ENCODE data around the gene TAS1R2.
"Not testable (repeated sequence)": the region's sequence is repeated elsewhere in the genome, so short reads cannot be mapped to it uniquely, and the experiment has no call there.

The TAS1R2 gene

DNA sequence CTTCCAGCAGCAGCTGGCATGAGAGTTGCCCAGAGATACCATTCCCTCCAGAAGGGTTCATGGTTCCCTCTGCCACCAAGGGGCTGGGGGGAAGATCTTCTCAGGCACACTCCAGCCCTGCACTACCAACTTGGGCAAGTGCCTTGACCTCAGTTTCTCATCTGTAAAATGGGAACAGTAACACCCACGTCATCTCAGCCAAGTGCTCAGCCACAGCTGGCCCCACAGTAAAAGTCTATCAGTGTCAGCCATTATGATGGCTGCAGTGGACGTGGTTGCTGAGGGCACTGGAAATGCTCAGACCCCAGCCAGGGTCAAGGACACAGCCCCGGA is 16.3 kb upstream of the TAS1R2 start:
- peaks cover 11% of the 10 kb centered on the region for H3K4me1 ChIP-seq (ENCODE audit: control insufficient read depth, insufficient read depth, low read length)
- no peak overlapping the region for H3K27ac ChIP-seq (ENCODE audit: low read depth, low read length)
- H3K4me3 ChIP-seq (ENCODE audit: low read depth, low read length): no peak overlapping the region
- no peaks in the 10 kb centered on the region for H3K9me3 ChIP-seq (ENCODE audit: control insufficient read depth, insufficient read depth, low read depth, low read length)
- peaks cover 23% of the 10 kb centered on the region for H3K36me3 ChIP-seq (ENCODE audit: control insufficient read depth, insufficient read depth, low read length)
- no peaks in the 10 kb centered on the region; the same call in 1 of the 2 replicates for H3K27me3 ChIP-seq (ENCODE audit: control insufficient read depth, insufficient read depth, low read length)
- no peak overlapping the region for H3K9ac ChIP-seq (ENCODE audit: low read length)

DNA sequence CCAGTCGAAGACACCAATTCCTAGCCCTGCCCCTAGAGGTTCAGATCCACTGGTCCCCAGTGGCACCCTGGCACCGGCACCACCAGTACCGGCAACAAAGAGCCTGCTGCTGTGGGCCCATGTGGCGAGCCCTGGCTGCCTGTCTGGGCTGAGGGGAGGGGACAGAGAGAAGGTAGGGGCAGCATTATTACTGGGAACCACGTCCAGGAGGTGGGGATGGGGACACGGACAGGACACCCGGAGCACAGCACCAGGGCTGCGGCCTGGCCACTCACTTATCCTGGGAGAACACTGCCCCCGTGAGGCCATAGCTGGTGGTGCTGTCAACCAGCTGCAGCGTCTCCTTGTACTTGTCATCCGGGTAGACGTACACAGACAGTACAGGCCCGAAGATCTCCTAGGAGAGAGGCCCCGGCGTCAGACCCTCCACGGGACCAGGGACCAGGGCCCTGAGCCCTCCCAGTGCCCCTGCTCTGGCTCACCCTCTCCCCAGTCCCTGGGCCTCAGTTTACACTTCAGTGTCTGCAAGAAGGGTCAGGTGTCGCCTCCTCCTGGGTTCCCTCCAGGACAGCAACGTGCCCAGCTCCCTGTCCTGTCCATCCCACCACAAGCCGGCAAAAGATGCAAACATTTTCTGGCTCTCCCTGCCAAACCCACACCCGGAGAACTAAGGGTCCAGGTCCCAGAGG is 15.8 kb upstream of the TAS1R2 start:
- Histone ChIP-seq H3K27me3 (ENCODE audit: control insufficient read depth, insufficient read depth, low read length) (no peaks in the 10 kb centered on the region; the same call in 1 of the 2 replicates), H3K27ac (ENCODE audit: low read depth, low read length) (no peak overlapping the region), H3K4me3 (ENCODE audit: low read depth, low read length) (no peak overlapping the region), H3K9ac (ENCODE audit: low read length) (no peak overlapping the region), H3K4me1 (ENCODE audit: control insufficient read depth, insufficient read depth, low read length) (peaks cover 11% of the 10 kb centered on the region), H3K9me3 (ENCODE audit: control insufficient read depth, insufficient read depth, low read depth, low read length) (no peaks in the 10 kb centered on the region), H3K36me3 (ENCODE audit: control insufficient read depth, insufficient read depth, low read length) (peaks cover 23% of the 10 kb centered on the region)

DNA sequence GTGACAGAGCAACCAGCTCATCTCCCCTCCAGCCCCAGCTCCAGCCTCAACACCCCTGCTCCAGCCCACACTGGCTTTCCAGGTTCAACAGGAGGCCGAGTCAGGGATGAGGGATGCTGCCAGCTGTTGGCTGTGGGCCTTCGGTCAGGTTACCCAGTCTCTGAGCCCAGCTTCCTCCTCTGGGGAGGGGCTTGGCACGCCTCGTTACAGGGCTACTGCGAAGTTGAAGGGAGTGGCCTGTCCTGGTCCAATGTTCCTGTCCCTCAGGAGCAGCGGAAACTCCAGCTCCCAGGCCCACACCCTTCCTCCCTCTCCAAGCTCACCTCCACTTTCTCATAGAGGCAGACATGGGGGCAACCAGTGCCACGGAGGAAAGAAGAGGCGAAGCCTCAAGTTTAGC is 15.1 kb upstream of the TAS1R2 start:
- no peaks in the 10 kb centered on the region; the same call in 1 of the 2 replicates for H3K27me3 ChIP-seq (ENCODE audit: control insufficient read depth, insufficient read depth, low read length)
- H3K4me3 ChIP-seq (ENCODE audit: low read depth, low read length): no peak overlapping the region
- peaks cover 5% of the 10 kb centered on the region for H3K4me1 ChIP-seq (ENCODE audit: control insufficient read depth, insufficient read depth, low read length)
- peaks cover 23% of the 10 kb centered on the region for H3K36me3 ChIP-seq (ENCODE audit: control insufficient read depth, insufficient read depth, low read length)
- no peak overlapping the region for H3K27ac ChIP-seq (ENCODE audit: low read depth, low read length)
- H3K9ac ChIP-seq (ENCODE audit: low read length): no peak overlapping the region
- H3K9me3 ChIP-seq (ENCODE audit: control insufficient read depth, insufficient read depth, low read depth, low read length): no peaks in the 10 kb centered on the region

- no peaks in the 10 kb centered on the region; the same call in 1 of the 2 replicates for H3K27me3 ChIP-seq (ENCODE audit: control insufficient read depth, insufficient read depth, low read length)
- no peak overlapping the region for H3K9ac ChIP-seq (ENCODE audit: low read length)
- H3K36me3 ChIP-seq (ENCODE audit: control insufficient read depth, insufficient read depth, low read length): peaks cover 23% of the 10 kb centered on the region
- H3K4me3 ChIP-seq (ENCODE audit: low read depth, low read length): no peak overlapping the region
- no peaks in the 10 kb centered on the region for H3K4me1 ChIP-seq (ENCODE audit: control insufficient read depth, insufficient read depth, low read length)
- no peaks in the 10 kb centered on the region for H3K9me3 ChIP-seq (ENCODE audit: control insufficient read depth, insufficient read depth, low read depth, low read length)
- no peak overlapping the region for H3K27ac ChIP-seq (ENCODE audit: low read depth, low read length)
These were observed 14.6 kb upstream of the TAS1R2 start for GRCh38 chr1:18874036-18874435.

- no peaks in the 10 kb centered on the region for H3K9me3 ChIP-seq (ENCODE audit: control insufficient read depth, insufficient read depth, low read depth, low read length)
- no peaks in the 10 kb centered on the region for H3K27me3 ChIP-seq (ENCODE audit: control insufficient read depth, insufficient read depth, low read length)
- peaks cover 23% of the 10 kb centered on the region for H3K36me3 ChIP-seq (ENCODE audit: control insufficient read depth, insufficient read depth, low read length)
- no peak overlapping the region for H3K4me3 ChIP-seq (ENCODE audit: low read depth, low read length)
- H3K9ac ChIP-seq (ENCODE audit: low read length): no peak overlapping the region
- H3K4me1 ChIP-seq (ENCODE audit: control insufficient read depth, insufficient read depth, low read length): no peaks in the 10 kb centered on the region
- H3K27ac ChIP-seq (ENCODE audit: low read depth, low read length): no peak overlapping the region
These were observed 12.7 kb upstream of the TAS1R2 start for GRCh38 chr1:18872071-18872611.

DNA sequence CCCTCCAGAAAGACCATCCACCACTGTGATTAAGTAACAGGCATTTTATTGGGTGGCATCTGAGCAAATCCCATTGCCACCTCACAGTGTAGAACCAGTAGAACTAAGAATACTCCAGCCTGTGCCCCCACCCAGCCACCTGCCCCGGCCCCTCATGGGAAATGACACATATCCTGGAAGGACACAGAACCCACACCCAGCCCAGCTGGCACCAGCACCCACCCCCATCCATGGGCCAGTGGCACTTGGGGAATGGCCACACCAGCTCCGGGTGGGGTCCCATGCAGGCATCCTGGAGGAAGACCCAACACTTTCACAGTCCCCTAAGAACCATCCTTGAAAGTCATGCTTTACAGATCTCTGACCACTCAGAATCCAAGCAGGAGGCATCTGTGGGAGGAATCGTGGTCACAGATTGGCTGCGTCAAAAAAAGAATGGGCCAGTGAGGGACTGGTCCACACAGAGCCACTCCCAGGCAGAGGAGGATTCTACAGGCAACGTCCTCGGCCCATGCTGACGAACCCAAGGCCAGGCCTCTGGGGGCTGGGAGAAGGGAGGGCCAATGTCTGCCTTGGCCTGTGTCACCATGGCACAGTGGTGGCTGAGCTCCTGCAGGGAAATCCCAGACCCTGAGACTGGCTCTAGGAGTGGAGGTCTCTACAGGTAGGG is 12.1 kb upstream of the TAS1R2 start:
- Histone ChIP-seq H3K9ac (ENCODE audit: low read length) (no peak overlapping the region), H3K36me3 (ENCODE audit: control insufficient read depth, insufficient read depth, low read length) (peaks cover 20% of the 10 kb centered on the region), H3K4me3 (ENCODE audit: low read depth, low read length) (no peak overlapping the region), H3K4me1 (ENCODE audit: control insufficient read depth, insufficient read depth, low read length) (no peaks in the 10 kb centered on the region), H3K27me3 (ENCODE audit: control insufficient read depth, insufficient read depth, low read length) (no peaks in the 10 kb centered on the region), H3K27ac (ENCODE audit: low read depth, low read length) (no peak overlapping the region), H3K9me3 (ENCODE audit: control insufficient read depth, insufficient read depth, low read depth, low read length) (no peaks in the 10 kb centered on the region)

GRCh38 chr1:18870957-18871356 is 11.5 kb upstream of the TAS1R2 start:
- no peaks in the 10 kb centered on the region for H3K9me3 ChIP-seq (ENCODE audit: control insufficient read depth, insufficient read depth, low read depth, low read length)
- H3K36me3 ChIP-seq (ENCODE audit: control insufficient read depth, insufficient read depth, low read length): peaks cover 18% of the 10 kb centered on the region
- H3K9ac ChIP-seq (ENCODE audit: low read length): no peak overlapping the region
- H3K4me3 ChIP-seq (ENCODE audit: low read depth, low read length): no peak overlapping the region
- H3K27ac ChIP-seq (ENCODE audit: low read depth, low read length): no peak overlapping the region
- H3K4me1 ChIP-seq (ENCODE audit: control insufficient read depth, insufficient read depth, low read length): no peaks in the 10 kb centered on the region
- no peaks in the 10 kb centered on the region; the same call in 1 of the 2 replicates for H3K27me3 ChIP-seq (ENCODE audit: control insufficient read depth, insufficient read depth, low read length)

DNA sequence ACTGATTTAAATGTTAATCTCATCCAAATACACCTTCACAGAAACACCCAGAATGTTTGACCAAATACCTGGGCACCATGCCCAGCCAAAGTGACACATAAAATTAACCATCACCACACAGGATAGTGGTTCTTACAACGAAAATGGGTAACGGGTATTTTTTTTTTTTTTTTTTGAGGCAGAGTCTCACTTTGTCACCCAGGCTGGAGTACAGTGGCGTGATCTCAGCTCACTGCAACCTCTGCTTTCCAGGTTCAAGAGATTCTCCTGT is 11.1 kb upstream of the TAS1R2 start:
- H3K9ac ChIP-seq (ENCODE audit: low read length); H3K4me3 ChIP-seq (ENCODE audit: low read depth, low read length); H3K27me3 ChIP-seq (ENCODE audit: control insufficient read depth, insufficient read depth, low read length); H3K4me1 ChIP-seq (ENCODE audit: control insufficient read depth, insufficient read depth, low read length); H3K27ac ChIP-seq (ENCODE audit: low read depth, low read length); H3K9me3 ChIP-seq (ENCODE audit: control insufficient read depth, insufficient read depth, low read depth, low read length): not testable (repeated sequence)
- H3K36me3 ChIP-seq (ENCODE audit: control insufficient read depth, insufficient read depth, low read length): peaks cover 18% of the 10 kb centered on the region

DNA sequence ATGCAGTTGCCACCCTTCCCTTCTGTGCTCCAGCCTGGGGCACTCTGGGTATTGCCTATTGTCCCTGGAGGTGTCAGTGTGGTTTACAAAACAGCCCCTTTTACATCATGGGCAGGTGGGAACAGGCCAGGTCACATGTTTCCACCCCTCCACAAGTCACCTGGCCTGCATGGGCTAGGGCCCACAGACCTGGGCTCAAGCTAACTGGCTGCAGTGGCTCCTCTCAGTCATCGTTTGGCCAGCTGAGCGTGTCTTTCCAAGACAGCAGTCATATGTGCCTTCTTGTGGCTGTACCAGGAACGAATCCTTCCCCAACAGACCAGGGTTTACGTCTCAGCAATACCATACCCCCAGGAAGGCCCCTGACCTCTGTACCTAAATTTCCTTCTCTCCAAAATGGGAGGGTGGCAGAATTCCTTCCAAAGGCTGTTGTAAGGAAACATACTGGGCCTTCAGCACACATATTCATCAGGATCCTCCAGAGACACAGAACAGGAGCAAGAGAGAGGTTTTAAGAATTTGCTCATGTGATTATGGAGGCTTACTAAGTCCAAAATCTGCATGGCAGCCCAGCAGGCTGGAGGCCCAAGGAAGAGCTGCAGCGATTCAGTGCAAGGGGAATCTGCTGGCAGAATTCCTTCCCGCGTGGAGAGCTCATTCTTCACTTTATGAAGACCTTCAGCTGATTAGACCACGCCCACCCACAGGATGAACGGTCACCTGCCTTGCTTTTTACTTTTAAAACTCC is 10.6 kb upstream of the TAS1R2 start:
- no peak overlapping the region for H3K9ac ChIP-seq (ENCODE audit: low read length)
- no peaks in the 10 kb centered on the region for H3K4me1 ChIP-seq (ENCODE audit: control insufficient read depth, insufficient read depth, low read length)
- peaks cover 18% of the 10 kb centered on the region for H3K36me3 ChIP-seq (ENCODE audit: control insufficient read depth, insufficient read depth, low read length)
- no peaks in the 10 kb centered on the region for H3K9me3 ChIP-seq (ENCODE audit: control insufficient read depth, insufficient read depth, low read depth, low read length)
- no peaks in the 10 kb centered on the region; the same call in 1 of the 2 replicates for H3K27me3 ChIP-seq (ENCODE audit: control insufficient read depth, insufficient read depth, low read length)
- H3K27ac ChIP-seq (ENCODE audit: low read depth, low read length): no peak overlapping the region
- no peak overlapping the region for H3K4me3 ChIP-seq (ENCODE audit: low read depth, low read length)

DNA sequence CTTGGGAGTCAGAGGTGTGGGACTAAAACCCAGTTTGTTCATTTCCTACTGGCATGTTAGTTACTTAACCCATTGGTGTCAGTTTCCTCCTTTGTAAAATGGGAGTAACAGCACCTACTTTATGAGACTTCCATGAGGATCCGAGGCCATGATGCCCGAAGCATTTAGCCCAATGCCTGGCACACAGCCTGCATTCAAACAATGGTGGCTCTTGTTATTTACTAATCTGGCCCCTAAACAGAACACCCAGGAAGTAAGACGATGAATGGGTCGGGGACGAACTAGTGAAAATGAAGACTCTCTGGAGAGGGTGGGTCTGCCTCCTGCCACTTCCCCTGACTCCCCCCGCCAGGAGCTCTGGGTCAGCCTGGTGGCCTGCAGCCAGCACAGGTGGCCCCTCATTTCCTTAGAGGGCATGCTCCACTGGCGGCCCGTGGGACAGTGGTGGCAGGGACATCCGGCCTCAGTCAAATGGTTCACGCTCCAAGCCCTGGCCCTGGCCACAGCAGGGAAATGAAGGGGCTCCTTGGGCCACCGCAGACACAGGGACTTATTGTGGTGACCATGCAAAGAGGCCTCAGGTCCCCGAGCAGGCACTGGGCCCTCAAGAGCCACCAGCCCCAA is 9.5 kb upstream of the TAS1R2 start:
- no peak overlapping the region for H3K27ac ChIP-seq (ENCODE audit: low read depth, low read length)
- H3K4me1 ChIP-seq (ENCODE audit: control insufficient read depth, insufficient read depth, low read length): no peaks in the 10 kb centered on the region
- peaks cover 13% of the 10 kb centered on the region for H3K36me3 ChIP-seq (ENCODE audit: control insufficient read depth, insufficient read depth, low read length)
- H3K9ac ChIP-seq (ENCODE audit: low read length): no peak overlapping the region
- H3K9me3 ChIP-seq (ENCODE audit: control insufficient read depth, insufficient read depth, low read depth, low read length): no peaks in the 10 kb centered on the region
- H3K4me3 ChIP-seq (ENCODE audit: low read depth, low read length): no peak overlapping the region
- H3K27me3 ChIP-seq (ENCODE audit: control insufficient read depth, insufficient read depth, low read length): no peaks in the 10 kb centered on the region; the same call in 1 of the 2 replicates

- Histone ChIP-seq H3K4me3 (ENCODE audit: low read depth, low read length) (no peak overlapping the region), H3K9me3 (ENCODE audit: control insufficient read depth, insufficient read depth, low read depth, low read length) (no peaks in the 10 kb centered on the region), H3K27ac (ENCODE audit: low read depth, low read length) (no peak overlapping the region), H3K27me3 (ENCODE audit: control insufficient read depth, insufficient read depth, low read length) (no peaks in the 10 kb centered on the region; the same call in 1 of the 2 replicates), H3K4me1 (ENCODE audit: control insufficient read depth, insufficient read depth, low read length) (no peaks in the 10 kb centered on the region), H3K9ac (ENCODE audit: low read length) (no peak overlapping the region), H3K36me3 (ENCODE audit: control insufficient read depth, insufficient read depth, low read length) (peaks cover 9% of the 10 kb centered on the region)
These were observed 8.9 kb upstream of the TAS1R2 start for GRCh38 chr1:18868354-18868753.
